Ishikawa (cell line): ENCODE measurements around the gene NHEJ1.

ENCODE experiments used
- EGR1 ChIP-seq: IDR thresholded peaks from 2 replicates; pipeline ENCODE4 v1.6.1; 2012
- EP300 ChIP-seq: IDR thresholded peaks from 2 replicates; pipeline ENCODE4 v1.6.1; 2012; ENCODE audit warnings: borderline replicate concordance
- FOXM1 ChIP-seq: IDR thresholded peaks from 2 replicates; pipeline ENCODE4 v1.6.1; 2012; ENCODE audit warnings: low read depth, borderline replicate concordance
- TAF1 ChIP-seq: IDR thresholded peaks from 2 replicates; pipeline ENCODE4 v1.6.1; 2012; ENCODE audit warnings: low read depth, mild to moderate bottlenecking

DNA sequence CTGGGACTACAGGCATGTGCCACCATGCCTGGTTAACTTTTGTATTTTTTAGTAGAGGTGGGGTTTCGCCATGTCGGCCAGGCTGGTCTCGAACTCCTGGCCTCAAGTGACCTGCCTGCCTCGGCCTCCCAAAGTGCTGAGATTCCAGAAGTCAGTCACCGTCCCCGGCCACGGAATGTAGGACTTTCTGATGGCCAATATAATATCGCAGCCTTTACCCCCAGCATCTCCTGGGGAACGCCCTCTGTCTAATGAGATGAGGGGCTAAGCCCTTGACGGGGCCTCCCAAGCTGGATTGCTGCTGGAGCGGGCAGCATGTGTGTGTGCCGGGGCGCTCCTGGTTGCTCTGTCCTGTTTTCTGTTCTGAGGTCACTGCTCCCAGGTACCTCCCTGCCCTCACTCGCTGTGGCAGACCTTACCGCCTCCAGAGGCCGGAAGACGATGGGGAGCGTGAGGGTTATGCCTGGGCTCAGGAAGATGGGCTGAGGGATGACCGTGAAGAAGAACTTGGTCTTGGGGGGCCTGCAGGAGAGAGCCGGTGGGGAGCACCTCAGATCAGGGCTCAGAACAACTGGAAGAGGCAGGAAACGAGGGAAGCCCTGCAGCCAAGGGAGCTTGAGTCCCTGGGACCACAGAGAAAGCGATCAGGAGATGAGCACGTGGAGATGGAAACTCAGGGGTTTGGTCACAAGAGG is 128.4 kb downstream of the NHEJ1 start:
- TF ChIP-seq EGR1, result no peak
- TF ChIP-seq TAF1, result no peak
- no peak for TF ChIP-seq EP300
- no peak for TF ChIP-seq FOXM1
